HG03103 (cell line): ENCODE measurements around the gene PRKCH.

Source experiments
- ATAC-seq: cut with Tn5 transposase; IDR thresholded peaks from one replicate; pipeline ENCODE4 v1.9.1; 2021; ENCODE audit warnings: low read depth; ENCODE audit not compliant: unreplicated experiment

PRKCH gene

DNA sequence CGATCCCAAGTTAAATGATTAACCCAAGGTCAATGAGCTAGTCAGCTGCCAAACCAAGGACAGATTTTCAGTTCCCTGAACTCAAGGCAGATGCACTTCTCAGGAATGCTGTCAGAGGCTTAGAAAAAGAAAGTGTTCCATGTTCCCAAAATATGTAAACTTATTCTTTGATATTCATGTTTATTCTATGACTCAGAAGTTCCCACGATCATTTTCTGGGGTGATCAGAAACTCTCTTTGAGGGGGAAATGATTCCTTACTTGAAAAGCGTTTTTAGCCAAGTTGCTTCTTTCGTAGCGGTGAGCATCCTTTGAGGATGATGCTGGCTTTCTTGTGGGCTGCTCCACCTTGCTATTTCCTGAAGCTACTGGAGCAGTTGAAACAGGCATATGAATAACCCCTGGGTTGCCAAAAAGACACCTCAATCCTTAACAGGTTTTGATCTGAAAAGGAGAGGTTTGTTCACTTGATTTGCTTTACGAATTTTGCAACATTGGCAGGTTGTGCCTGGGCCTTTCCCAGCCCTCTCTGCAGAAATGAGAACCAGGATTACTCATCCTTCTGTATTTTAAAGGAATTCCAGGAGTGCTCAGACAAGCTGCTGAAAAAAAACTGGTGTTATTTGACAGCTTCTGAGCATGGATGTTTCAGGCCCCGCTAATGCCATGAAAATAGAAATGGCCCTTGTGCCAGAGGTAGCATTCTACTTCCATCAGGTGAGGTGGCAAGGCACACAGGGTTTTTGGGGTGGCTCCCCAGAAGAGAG, 252.6 kb downstream of the PRKCH start:
- no peak for ATAC-seq

GRCh38 chr14:61574514-61574807, 253.1 kb downstream of the PRKCH start:
- ATAC-seq: no peak

- ATAC-seq: no peak
These were observed 253.7 kb downstream of the PRKCH start for GRCh38 chr14:61575126-61575525.

- no peak for ATAC-seq
These were observed 254.3 kb downstream of the PRKCH start for GRCh38 chr14:61575551-61576150.

GRCh38 chr14:61577506-61577931, 256.1 kb downstream of the PRKCH start:
- ATAC-seq: no peak

- no peak for ATAC-seq
These were observed 257.4 kb downstream of the PRKCH start for GRCh38 chr14:61578745-61579144.

GRCh38 chr14:61581340-61581739, 260.0 kb downstream of the PRKCH start:
- no peak for ATAC-seq

- no peak for ATAC-seq
These were observed 260.7 kb downstream of the PRKCH start for GRCh38 chr14:61581955-61582615.

GRCh38 chr14:61582815-61583214, 261.4 kb downstream of the PRKCH start:
- no peak for ATAC-seq

GRCh38 chr14:61584331-61584741, 263.0 kb downstream of the PRKCH start:
- no peak for ATAC-seq

GRCh38 chr14:61585598-61586543, 264.5 kb downstream of the PRKCH start:
- ATAC-seq: no peak

GRCh38 chr14:61586544-61587055, 265.2 kb downstream of the PRKCH start:
- ATAC-seq: no peak

DNA sequence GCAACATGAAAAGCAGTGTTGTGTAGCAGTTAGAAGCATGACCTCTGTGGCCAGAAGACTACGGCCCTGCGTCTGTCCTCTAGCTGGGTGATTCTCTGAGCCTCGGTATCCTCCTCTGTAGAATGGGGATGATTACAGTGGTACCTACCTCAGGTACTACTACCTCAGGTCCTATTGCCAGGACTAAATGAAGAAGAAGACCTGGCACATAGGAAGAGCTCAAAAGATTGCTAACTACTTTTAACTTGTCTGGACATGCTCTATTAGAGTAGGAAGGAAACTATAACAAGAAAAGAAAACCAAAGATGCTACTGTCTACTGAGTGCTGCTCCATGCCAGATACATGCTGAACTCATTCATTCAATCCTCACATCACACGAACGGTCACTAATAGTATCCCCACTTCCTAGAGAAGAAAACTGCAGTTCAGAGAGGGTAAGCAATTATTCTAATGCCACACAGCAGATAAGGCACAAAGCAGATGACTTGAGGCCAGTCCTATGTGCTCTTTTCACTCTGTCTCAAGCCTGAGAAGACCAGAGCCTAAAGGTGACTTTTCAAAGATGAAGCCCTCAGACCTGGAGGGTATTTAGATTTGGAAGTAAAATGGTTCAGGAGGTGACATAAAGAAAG, 265.8 kb downstream of the PRKCH start:
- ATAC-seq: no peak

DNA sequence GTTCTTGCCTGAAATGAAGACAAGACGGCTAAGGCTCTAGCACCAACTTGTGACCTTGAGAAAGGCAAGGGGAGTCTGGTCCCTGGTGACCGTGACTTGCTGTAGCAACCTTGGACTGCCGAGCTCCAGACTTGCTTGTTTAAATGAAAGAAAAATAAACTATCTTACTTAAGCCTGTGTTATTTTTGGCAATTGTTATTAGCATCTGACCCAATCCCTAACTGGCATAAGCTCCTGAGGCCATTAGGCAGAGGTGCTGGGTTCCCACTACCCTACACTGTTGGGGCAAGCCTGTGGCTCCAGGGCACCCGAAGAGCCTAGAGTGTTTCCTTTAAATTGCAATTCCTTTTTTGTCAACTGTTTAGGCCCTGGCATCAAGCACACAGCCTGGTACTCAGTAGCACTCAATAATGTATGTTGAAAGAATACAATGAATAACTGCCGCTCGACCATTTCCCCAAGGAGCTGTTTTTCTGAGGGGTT, 267.1 kb downstream of the PRKCH start:
- ATAC-seq: no peak

DNA sequence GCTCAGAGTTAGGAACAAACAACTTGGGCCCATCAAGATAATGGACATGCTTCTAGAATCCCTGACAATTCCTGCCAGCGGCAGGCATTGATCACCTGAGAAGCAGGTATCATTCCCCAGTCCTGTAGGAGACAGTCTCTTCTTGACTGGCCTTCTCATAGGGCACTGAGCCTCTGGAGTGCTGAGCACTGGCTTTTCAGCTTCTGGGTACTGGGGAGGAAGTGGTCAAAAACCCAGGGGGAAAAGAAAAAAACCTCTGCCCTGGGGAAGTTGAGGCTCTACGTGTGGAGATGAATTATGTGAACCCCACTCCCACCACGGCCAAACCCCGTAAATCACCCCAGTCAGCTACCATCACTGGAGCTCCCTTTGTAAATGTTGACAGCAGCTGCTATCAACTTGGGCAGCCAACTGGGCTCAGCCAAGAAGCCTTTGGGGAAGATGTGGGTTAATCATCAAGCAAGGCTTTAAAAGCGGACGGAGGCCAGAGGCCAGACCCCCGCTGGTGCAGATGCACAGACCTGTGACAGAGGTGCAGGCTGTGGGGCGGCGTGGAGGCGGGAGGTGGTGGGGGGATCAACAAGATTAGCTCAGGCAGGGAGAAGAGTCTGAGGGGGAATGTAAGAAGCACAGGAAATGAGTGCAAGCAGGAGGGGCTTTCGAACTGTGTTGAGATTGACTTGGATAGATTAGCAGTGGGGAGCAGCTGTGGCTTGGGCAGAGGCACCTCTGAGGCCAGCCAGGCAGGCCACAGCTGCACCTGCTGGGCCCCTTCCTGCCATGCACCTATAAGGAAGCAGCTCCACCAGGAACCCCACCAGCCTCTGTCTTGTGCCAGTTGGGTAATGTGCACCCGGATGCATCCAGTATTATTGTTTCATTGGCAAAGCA, 268.6 kb downstream of the PRKCH start:
- no peak for ATAC-seq

GRCh38 chr14:61591862-61592261, 270.5 kb downstream of the PRKCH start:
- ATAC-seq: no peak

GRCh38 chr14:61593330-61593729, 272.0 kb downstream of the PRKCH start:
- ATAC-seq: no peak

- no peak for ATAC-seq
These were observed 275.6 kb downstream of the PRKCH start for GRCh38 chr14:61596990-61597389.

DNA sequence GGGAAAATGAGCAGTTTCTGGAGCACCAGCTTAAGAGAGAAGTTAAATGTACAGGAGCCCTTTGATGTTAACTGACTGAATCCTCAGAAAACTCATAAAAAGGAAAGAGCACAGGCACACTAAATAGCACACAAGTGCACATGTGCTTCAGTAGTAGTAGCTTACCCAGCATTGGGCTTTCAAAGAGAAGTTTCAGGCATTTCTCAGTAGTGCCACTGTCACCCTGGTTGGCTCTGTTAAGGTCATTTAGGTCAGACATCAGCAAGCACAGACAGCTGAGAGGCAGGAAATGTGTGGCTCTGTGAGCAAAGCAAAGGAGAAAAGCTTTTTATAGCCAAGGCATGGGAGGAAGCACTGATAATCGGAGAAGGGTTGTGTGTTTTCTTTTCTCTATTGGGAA, 277.6 kb downstream of the PRKCH start:
- ATAC-seq: no peak
